NCI-H1048 (cell line): ENCODE measurements around the gene PRLH.

ENCODE experiments used
- DNase-seq: peaks from one replicate; lab custom pipeline; 2025; lab: John Stamatoyannopoulos, UW

Gene PRLH

GRCh38 chr2:237566401-237567235, at the start of gene PRLH:
Gene PRLH (plus strand): TSS chr2:237566574. CDS start chr2:237566574, 0 bp downstream.
- DNase-seq: no peak

- DNase-seq: no peak
Measured at GRCh38 chr2:237517163-237517562, 49.2 kb upstream of the PRLH start.

GRCh38 chr2:237517990-237518389, 48.4 kb upstream of the PRLH start:
- DNase-seq: no peak

GRCh38 chr2:237519506-237520245, 46.7 kb upstream of the PRLH start:
- DNase-seq: no peak

GRCh38 chr2:237520290-237520689, 46.1 kb upstream of the PRLH start:
- no peak for DNase-seq

GRCh38 chr2:237524631-237525030, 41.7 kb upstream of the PRLH start:
- no peak for DNase-seq

- DNase-seq: no peak
Measured at GRCh38 chr2:237525559-237526157, 40.7 kb upstream of the PRLH start.

- no peak for DNase-seq
Measured at GRCh38 chr2:237527233-237527632, 39.1 kb upstream of the PRLH start.

GRCh38 chr2:237527766-237528165, 38.6 kb upstream of the PRLH start:
- no peak for DNase-seq

GRCh38 chr2:237529452-237530402, 36.6 kb upstream of the PRLH start:
- DNase-seq: no peak

GRCh38 chr2:237530472-237531433, 35.6 kb upstream of the PRLH start:
- no peak for DNase-seq

GRCh38 chr2:237532160-237532559, 34.2 kb upstream of the PRLH start:
- no peak for DNase-seq

GRCh38 chr2:237533668-237534161, 32.7 kb upstream of the PRLH start:
- no peak for DNase-seq

GRCh38 chr2:237534380-237534779, 32.0 kb upstream of the PRLH start:
- DNase-seq: no peak

GRCh38 chr2:237535385-237536082, 30.8 kb upstream of the PRLH start:
- DNase-seq: no peak

GRCh38 chr2:237536083-237536415, 30.3 kb upstream of the PRLH start:
- no peak for DNase-seq

- DNase-seq: no peak
Measured at GRCh38 chr2:237536617-237537016, 29.8 kb upstream of the PRLH start.

GRCh38 chr2:237538001-237538720, 28.2 kb upstream of the PRLH start:
- DNase-seq: no peak

GRCh38 chr2:237538901-237539300, 27.5 kb upstream of the PRLH start:
- no peak for DNase-seq
